Measurements from ENCODE around the gene FOXP4. TPM values are rescaled to one million over a fixed set of nuclear protein-coding genes. Genes with fewer than 3 reads are reported as not detected.

The FOXP4 gene
- total RNA-seq, 1 donor from 2014 or later: 41.9 TPM

- DNase-seq (ENCODE audit: low read depth): peak; percentile 73
- no peak overlapping the region for H3K27ac ChIP-seq (ENCODE audit: low read depth, low read length)
- no peak overlapping the region for H3K4me3 Mint-ChIP-seq (ENCODE audit: unreplicated experiment)
- H3K4me1 Mint-ChIP-seq (ENCODE audit: low read depth, unreplicated experiment): peaks cover 20% of the 10 kb centered on the region
- H2AFZ ChIP-seq (ENCODE audit: low read depth, low read length): no peak overlapping the region
- H3K79me2 ChIP-seq (ENCODE audit: insufficient read depth, low read length): no peaks in the 10 kb centered on the region
- FAIRE-seq: no peak
- peaks cover 13% of the 10 kb centered on the region for H3K4me1 ChIP-seq (ENCODE audit: insufficient read depth, low read length)
- H3K9me3 Mint-ChIP-seq (ENCODE audit: unreplicated experiment): peaks cover 3% of the 10 kb centered on the region
- H3K27me3 Mint-ChIP-seq (ENCODE audit: low read depth, unreplicated experiment): peaks cover 27% of the 10 kb centered on the region
- H3K4me3 ChIP-seq (ENCODE audit: insufficient read depth, low read depth, low read length): no peak overlapping the region
- no peaks in the 10 kb centered on the region for H3K9me3 ChIP-seq (ENCODE audit: insufficient read depth, low read depth, low read length)
- H3K36me3 Mint-ChIP-seq (ENCODE audit: low read depth, unreplicated experiment): peaks cover 3% of the 10 kb centered on the region
- no peak overlapping the region for H3K9ac ChIP-seq (ENCODE audit: low read length)
- H3K4me2 ChIP-seq (ENCODE audit: low read length): peak overlapping the region; percentile 37
- no peaks in the 10 kb centered on the region for H4K20me1 ChIP-seq (ENCODE audit: insufficient read depth, low read length)
- no peak for TF ChIP-seq CTCF (IDR thresholded peaks at IDR 0.05; ENCODE audit: insufficient read depth, low read depth, low read length)
- no peak for TF ChIP-seq EZH2 (IDR thresholded peaks at IDR 0.05; ENCODE audit: insufficient read depth, low read length)
- no peaks in the 10 kb centered on the region for H3K36me3 ChIP-seq (ENCODE audit: insufficient read depth, low read length)
- no peak overlapping the region for H3K27ac Mint-ChIP-seq (ENCODE audit: unreplicated experiment)
- peaks cover 10% of the 10 kb centered on the region for H3K27me3 ChIP-seq (ENCODE audit: insufficient read depth, low read length)
Measured at GRCh38 chr6:41497994-41498393, 48.2 kb upstream of the FOXP4 start.

- H3K9me3 Mint-ChIP-seq (ENCODE audit: unreplicated experiment): peaks cover 4% of the 10 kb centered on the region
- Histone ChIP-seq H3K4me1 (ENCODE audit: insufficient read depth, low read length) (peaks cover 21% of the 10 kb centered on the region), H3K4me3 (ENCODE audit: insufficient read depth, low read depth, low read length) (no peak overlapping the region), H3K9me3 (ENCODE audit: insufficient read depth, low read depth, low read length) (no peaks in the 10 kb centered on the region), H3K27me3 (ENCODE audit: insufficient read depth, low read length) (peaks cover 10% of the 10 kb centered on the region), H4K20me1 (ENCODE audit: insufficient read depth, low read length) (no peaks in the 10 kb centered on the region), H3K36me3 (ENCODE audit: insufficient read depth, low read length) (no peaks in the 10 kb centered on the region), H2AFZ (ENCODE audit: low read depth, low read length) (no peak overlapping the region), H3K79me2 (ENCODE audit: insufficient read depth, low read length) (no peaks in the 10 kb centered on the region), H3K27ac (ENCODE audit: low read depth, low read length) (no peak overlapping the region), H3K9ac (ENCODE audit: low read length) (no peak overlapping the region), H3K4me2 (ENCODE audit: low read length) (no peak overlapping the region)
- FAIRE-seq: no peak
- H3K27me3 Mint-ChIP-seq (ENCODE audit: low read depth, unreplicated experiment): peaks cover 27% of the 10 kb centered on the region
- no peak for DNase-seq (ENCODE audit: low read depth)
- no peak overlapping the region for H3K27ac Mint-ChIP-seq (ENCODE audit: unreplicated experiment)
- TF ChIP-seq CTCF (IDR thresholded peaks at IDR 0.05; ENCODE audit: insufficient read depth, low read depth, low read length) (no peak), EZH2 (IDR thresholded peaks at IDR 0.05; ENCODE audit: insufficient read depth, low read length) (no peak)
- peaks cover 3% of the 10 kb centered on the region for H3K36me3 Mint-ChIP-seq (ENCODE audit: low read depth, unreplicated experiment)
- peaks cover 23% of the 10 kb centered on the region for H3K4me1 Mint-ChIP-seq (ENCODE audit: low read depth, unreplicated experiment)
- H3K4me3 Mint-ChIP-seq (ENCODE audit: unreplicated experiment): no peak overlapping the region
Measured at GRCh38 chr6:41498968-41499599, 47.1 kb upstream of the FOXP4 start.

- peaks cover 10% of the 10 kb centered on the region for H3K27me3 ChIP-seq (ENCODE audit: insufficient read depth, low read length)
- peaks cover 22% of the 10 kb centered on the region for H3K27me3 Mint-ChIP-seq (ENCODE audit: low read depth, unreplicated experiment)
Measured at GRCh38 chr6:41500561-41500960, 45.6 kb upstream of the FOXP4 start.

More at GRCh38 chr6:41500561-41500960, 45.6 kb upstream of the FOXP4 start:
- H3K9me3 ChIP-seq (ENCODE audit: insufficient read depth, low read depth, low read length): no peaks in the 10 kb centered on the region
- no peak for DNase-seq (ENCODE audit: low read depth)
- no peak overlapping the region for H3K27ac ChIP-seq (ENCODE audit: low read depth, low read length)
- no peak overlapping the region for H3K4me2 ChIP-seq (ENCODE audit: low read length)
- FAIRE-seq: no peak
- no peaks in the 10 kb centered on the region for H3K36me3 ChIP-seq (ENCODE audit: insufficient read depth, low read length)
- no peak overlapping the region for H3K4me3 ChIP-seq (ENCODE audit: insufficient read depth, low read depth, low read length)
- H3K4me1 ChIP-seq (ENCODE audit: insufficient read depth, low read length): peaks cover 32% of the 10 kb centered on the region
- Mint-ChIP-seq H3K4me3 (ENCODE audit: unreplicated experiment) (no peak overlapping the region), H3K4me1 (ENCODE audit: low read depth, unreplicated experiment) (peaks cover 24% of the 10 kb centered on the region), H3K9me3 (ENCODE audit: unreplicated experiment) (peaks cover 4% of the 10 kb centered on the region), H3K27ac (ENCODE audit: unreplicated experiment) (no peak overlapping the region), H3K36me3 (ENCODE audit: low read depth, unreplicated experiment) (peaks cover 3% of the 10 kb centered on the region)
- no peaks in the 10 kb centered on the region for H4K20me1 ChIP-seq (ENCODE audit: insufficient read depth, low read length)
- TF ChIP-seq EZH2 (IDR thresholded peaks at IDR 0.05; ENCODE audit: insufficient read depth, low read length) (no peak), CTCF (IDR thresholded peaks at IDR 0.05; ENCODE audit: insufficient read depth, low read depth, low read length) (no peak)
- no peak overlapping the region for H3K9ac ChIP-seq (ENCODE audit: low read length)
- no peaks in the 10 kb centered on the region for H3K79me2 ChIP-seq (ENCODE audit: insufficient read depth, low read length)
- H2AFZ ChIP-seq (ENCODE audit: low read depth, low read length): no peak overlapping the region

Measured in astrocyte (in vitro differentiated cells and primary cell).